Endodermal cell (in vitro differentiated cells): ENCODE measurements around the gene CNIH3. TPM values are rescaled to one million over a fixed set of nuclear protein-coding genes. Genes with fewer than 3 reads are reported as not detected.

Experiments
- DNase-seq: peaks from one replicate; pipeline ENCODE4 v3.0.0-alpha.2; 2017
- H3K27ac ChIP-seq: 2 replicates; pipeline ENCODE4 v1.5.1; 2013; ENCODE audit warnings: mild to moderate bottlenecking, low read depth, low read length, moderate library complexity
- H3K27me3 ChIP-seq: 2 replicates; pipeline ENCODE4 v1.6.1; 2013; ENCODE audit warnings: mild to moderate bottlenecking, low read length, moderate library complexity; ENCODE audit not compliant: insufficient read depth, control insufficient read depth, poor library complexity, severe bottlenecking
- H3K36me3 ChIP-seq: 2 replicates; pipeline ENCODE4 v1.7.0; 2013; ENCODE audit warnings: mild to moderate bottlenecking, low read length, moderate library complexity; ENCODE audit not compliant: control insufficient read depth, insufficient read depth
- H3K4me1 ChIP-seq: one replicate; pipeline ENCODE4 v1.7.0; 2013; ENCODE audit warnings: low read length; ENCODE audit not compliant: control insufficient read depth, insufficient read depth
- H3K4me3 ChIP-seq: 2 replicates; pipeline ENCODE4 v1.5.1; 2013; ENCODE audit warnings: mild to moderate bottlenecking, low read length, moderate library complexity
- H3K9ac ChIP-seq: 2 replicates; pipeline ENCODE4 v1.6.1; 2013; ENCODE audit warnings: mild to moderate bottlenecking, low read length, moderate library complexity; ENCODE audit not compliant: poor library complexity, severe bottlenecking; ENCODE audit errors: extremely low read depth
- H3K9me3 ChIP-seq: 2 replicates; pipeline ENCODE4 v1.6.1; 2013; ENCODE audit warnings: mild to moderate bottlenecking, low read length, moderate library complexity; ENCODE audit not compliant: control insufficient read depth
- H3K27ac Mint-ChIP-seq: 2 replicates; pipeline ENCODE4 v1.8.0; 2020; ENCODE audit warnings: mixed read lengths
- H3K27me3 Mint-ChIP-seq: 2 replicates; pipeline ENCODE4 v1.8.0; 2021; ENCODE audit warnings: mild to moderate bottlenecking, mixed read lengths; ENCODE audit not compliant: insufficient read depth
- H3K36me3 Mint-ChIP-seq: 2 replicates; pipeline ENCODE4 v1.8.0; 2020; ENCODE audit warnings: low read depth, mixed read lengths
- H3K4me1 Mint-ChIP-seq: 2 replicates; pipeline ENCODE4 v1.8.0; 2020; ENCODE audit warnings: mixed read lengths
- H3K4me3 Mint-ChIP-seq: 2 replicates; pipeline ENCODE4 v1.8.0; 2020; ENCODE audit warnings: mild to moderate bottlenecking, moderate library complexity, mixed read lengths
- H3K9me3 Mint-ChIP-seq: 2 replicates; pipeline ENCODE4 v1.8.0; 2020; ENCODE audit warnings: mild to moderate bottlenecking, mixed read lengths
- WGBS, 2 experiments: methylation state at CpG; one replicate each; pipeline versions ENCODE4 v1.1.5 to v1.1.7; 2013; ENCODE audit warnings: missing lambda C conversion rate in 2 of 2, mixed read lengths in 1 of 2; ENCODE audit not compliant: insufficient coverage in 1 of 2, insufficient read length in 1 of 2; 5-methylcytosine and 5-hydroxymethylcytosine counted together
- total RNA-seq, 2 donors: library from RNA; stranded (reverse); fragmentation: NEBNext Ultra II Directional in 1 of 2; extraction: Animal tissue kit (Norgen Biotek cat#: 25700) in 1 of 2; gene quantifications; 2 replicates in 1 of 2; 3 replicates in 1 of 2; pipeline ENCODE4 v1.2.1, GENCODE V29; 2021
- TF ChIP-seq, protein P1 (sequence below): fragments of 200-600 bp; sonication (generic); conservative IDR thresholded peaks from 2 replicates; pipeline ENCODE4 v1.5.0; 2021; ENCODE audit warnings: antibody characterized with exemption, mild to moderate bottlenecking

CNIH3 gene
- total RNA-seq, 2 donors from 2014 or later: 4.5 to 6.6 TPM

- H3K4me1 Mint-ChIP-seq: peaks cover 32% of the 10 kb centered on the region
These were observed 104.9 kb downstream of the CNIH3 start for GRCh38 chr1:224721000-224721399.

DNA sequence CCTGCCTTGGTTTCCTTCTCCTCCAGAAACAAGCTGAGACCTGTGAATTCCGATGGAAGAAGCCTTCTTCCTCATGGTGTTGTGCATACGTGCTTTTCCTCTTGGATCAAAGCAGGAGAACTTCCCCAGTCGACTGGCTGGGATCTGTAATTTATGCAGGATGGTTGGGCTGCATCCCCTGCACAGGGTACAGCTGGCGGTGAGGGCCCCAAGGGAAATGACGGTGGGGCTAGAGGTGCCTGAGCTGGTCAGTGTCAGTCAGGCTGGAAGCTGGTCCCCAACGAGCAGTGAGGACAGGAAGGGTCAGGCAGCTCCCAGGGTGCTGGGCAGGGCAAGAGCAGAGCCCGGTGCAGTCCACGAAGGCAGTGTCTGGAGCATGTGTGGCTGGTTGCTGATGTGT lies 106.7 kb downstream of the CNIH3 start:
- 86% methylated on average over 8 of the region's 8 CpGs; no CpG with 5 or more reads in 1 of the 2 experiments for WGBS, 2 experiments
- Histone ChIP-seq H3K4me1 (no peaks in the 10 kb centered on the region), H3K27ac (no peak overlapping the region), H3K36me3 (no peaks in the 10 kb centered on the region), H3K9me3 (no peaks in the 10 kb centered on the region), H3K9ac (no peak overlapping the region), H3K27me3 (no peaks in the 10 kb centered on the region), H3K4me3 (no peak overlapping the region)
- no peak overlapping the region for H3K27ac Mint-ChIP-seq
- peaks cover 4% of the 10 kb centered on the region for H3K27me3 Mint-ChIP-seq
- no peaks in the 10 kb centered on the region for H3K9me3 Mint-ChIP-seq
- DNase-seq: no peak
- TF ChIP-seq, protein P1, sequence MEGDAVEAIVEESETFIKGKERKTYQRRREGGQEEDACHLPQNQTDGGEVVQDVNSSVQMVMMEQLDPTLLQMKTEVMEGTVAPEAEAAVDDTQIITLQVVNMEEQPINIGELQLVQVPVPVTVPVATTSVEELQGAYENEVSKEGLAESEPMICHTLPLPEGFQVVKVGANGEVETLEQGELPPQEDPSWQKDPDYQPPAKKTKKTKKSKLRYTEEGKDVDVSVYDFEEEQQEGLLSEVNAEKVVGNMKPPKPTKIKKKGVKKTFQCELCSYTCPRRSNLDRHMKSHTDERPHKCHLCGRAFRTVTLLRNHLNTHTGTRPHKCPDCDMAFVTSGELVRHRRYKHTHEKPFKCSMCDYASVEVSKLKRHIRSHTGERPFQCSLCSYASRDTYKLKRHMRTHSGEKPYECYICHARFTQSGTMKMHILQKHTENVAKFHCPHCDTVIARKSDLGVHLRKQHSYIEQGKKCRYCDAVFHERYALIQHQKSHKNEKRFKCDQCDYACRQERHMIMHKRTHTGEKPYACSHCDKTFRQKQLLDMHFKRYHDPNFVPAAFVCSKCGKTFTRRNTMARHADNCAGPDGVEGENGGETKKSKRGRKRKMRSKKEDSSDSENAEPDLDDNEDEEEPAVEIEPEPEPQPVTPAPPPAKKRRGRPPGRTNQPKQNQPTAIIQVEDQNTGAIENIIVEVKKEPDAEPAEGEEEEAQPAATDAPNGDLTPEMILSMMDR: no peak
- H3K36me3 Mint-ChIP-seq: no peaks in the 10 kb centered on the region
- peaks cover 38% of the 10 kb centered on the region for H3K4me1 Mint-ChIP-seq
- no peak overlapping the region for H3K4me3 Mint-ChIP-seq

More at GRCh38 chr1:224721000-224721399, 104.9 kb downstream of the CNIH3 start:
- no peaks in the 10 kb centered on the region for H3K4me1 ChIP-seq
- no peak overlapping the region for H3K27ac Mint-ChIP-seq
- H3K27ac ChIP-seq: no peak overlapping the region
- H3K27me3 ChIP-seq: no peaks in the 10 kb centered on the region
- TF ChIP-seq, protein P1: no peak
- no peak overlapping the region for H3K4me3 ChIP-seq
- H3K9me3 Mint-ChIP-seq: no peaks in the 10 kb centered on the region
- 89 to 93% methylated on average over 6 to 7 of the region's 7 CpGs for WGBS, 2 experiments
- peaks cover 8% of the 10 kb centered on the region for H3K27me3 Mint-ChIP-seq
- no peak for DNase-seq
- H3K4me3 Mint-ChIP-seq: no peak overlapping the region
- no peaks in the 10 kb centered on the region for H3K36me3 ChIP-seq
- H3K9ac ChIP-seq: no peak overlapping the region
- no peaks in the 10 kb centered on the region for H3K9me3 ChIP-seq
- no peaks in the 10 kb centered on the region for H3K36me3 Mint-ChIP-seq

GRCh38 chr1:224724566-224724965 lies 108.4 kb downstream of the CNIH3 start:
- H3K27me3 Mint-ChIP-seq: peaks cover 2% of the 10 kb centered on the region
- Histone ChIP-seq H3K9ac (no peak overlapping the region), H3K36me3 (no peaks in the 10 kb centered on the region), H3K4me1 (no peaks in the 10 kb centered on the region), H3K4me3 (no peak overlapping the region), H3K27ac (no peak overlapping the region), H3K9me3 (no peaks in the 10 kb centered on the region), H3K27me3 (no peaks in the 10 kb centered on the region)
- no peaks in the 10 kb centered on the region for H3K9me3 Mint-ChIP-seq
- TF ChIP-seq, protein P1: no peak
- H3K4me3 Mint-ChIP-seq: no peak overlapping the region
- H3K36me3 Mint-ChIP-seq: no peaks in the 10 kb centered on the region
- no peak for DNase-seq
- H3K27ac Mint-ChIP-seq: no peak overlapping the region
- 100% methylated on average over 2 of the region's 2 CpGs; no CpG with 5 or more reads in 1 of the 2 experiments for WGBS, 2 experiments
- peaks cover 29% of the 10 kb centered on the region for H3K4me1 Mint-ChIP-seq
